ENCODE results near the gene CAMK2D.

DNA sequence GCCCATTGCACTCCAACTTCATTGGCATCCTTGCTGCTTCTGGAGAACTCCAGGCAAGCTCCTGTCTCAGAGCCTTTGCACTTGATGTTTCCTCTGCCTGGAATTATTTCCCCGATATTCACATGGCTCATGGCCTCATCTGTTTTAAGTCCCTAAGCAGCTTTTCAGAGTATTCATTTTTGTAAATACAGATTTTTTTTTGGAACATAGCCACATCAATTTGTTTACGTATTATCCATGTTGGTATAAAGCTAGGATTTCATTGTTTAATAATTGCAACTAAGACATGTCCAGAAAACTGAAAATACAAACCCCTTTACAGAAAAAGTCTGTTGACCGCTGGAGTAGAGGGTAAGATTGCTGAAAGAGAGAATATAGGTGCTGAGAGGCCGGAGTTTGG, 142.0 kb downstream of the CAMK2D start:
- TF ChIP-seq EP300 (IDR thresholded peaks at IDR 0.05): no peak
- no peak for TF ChIP-seq POLR2AphosphoS5 (IDR thresholded peaks at IDR 0.05)
